HEK293 (cell line): ENCODE measurements around the gene ARHGAP23.

ENCODE experiments used
- BCL11A ChIP-seq: fragments of 450-650 bp; formaldehyde crosslinking; IDR thresholded peaks from 2 replicates; pipeline ENCODE4 v1.5.1; 2016; ENCODE audit warnings: low read depth, missing biosample characterization, missing genetic modification characterization
- BCL11B ChIP-seq: fragments of 450-650 bp; formaldehyde crosslinking; IDR thresholded peaks from 2 replicates; pipeline ENCODE4 v1.5.1; 2016; ENCODE audit warnings: low read depth, missing biosample characterization, missing genetic modification characterization
- GFI1B ChIP-seq: fragments of 450-650 bp; formaldehyde crosslinking; IDR thresholded peaks from 2 replicates; pipeline ENCODE4 v1.5.1; 2016; ENCODE audit warnings: missing biosample characterization, missing genetic modification characterization
- GLIS1 ChIP-seq: fragments of 450-650 bp; formaldehyde crosslinking; IDR thresholded peaks from 2 replicates; pipeline ENCODE4 v1.5.1; 2016; ENCODE audit warnings: missing biosample characterization, missing genetic modification characterization
- KLF16 ChIP-seq: fragments of 450-650 bp; formaldehyde crosslinking; IDR thresholded peaks from 2 replicates; pipeline ENCODE4 v1.5.1; 2017; ENCODE audit warnings: missing biosample characterization, missing genetic modification characterization
- MYNN ChIP-seq: fragments of 450-650 bp; formaldehyde crosslinking; IDR thresholded peaks from 2 replicates; pipeline ENCODE4 v1.5.1; 2016; ENCODE audit warnings: missing biosample characterization, missing genetic modification characterization, borderline replicate concordance
- SP2 ChIP-seq: fragments of 450-650 bp; formaldehyde crosslinking; IDR thresholded peaks from 2 replicates; pipeline ENCODE4 v1.5.1; 2016; ENCODE audit warnings: missing biosample characterization, missing genetic modification characterization
- SP7 ChIP-seq: fragments of 450-650 bp; formaldehyde crosslinking; IDR thresholded peaks from 2 replicates; pipeline ENCODE4 v1.5.1; 2016; ENCODE audit warnings: missing biosample characterization, missing genetic modification characterization
- ZBTB17 ChIP-seq: fragments of 450-650 bp; formaldehyde crosslinking; IDR thresholded peaks from 2 replicates; pipeline ENCODE4 v1.5.1; 2016; ENCODE audit warnings: missing biosample characterization, missing genetic modification characterization
- ZFP69B ChIP-seq: fragments of 450-650 bp; formaldehyde crosslinking; IDR thresholded peaks from 2 replicates; pipeline ENCODE4 v1.5.1; 2016; ENCODE audit warnings: missing biosample characterization, missing genetic modification characterization
- ZNF10 ChIP-seq: fragments of 450-650 bp; formaldehyde crosslinking; IDR thresholded peaks from 2 replicates; pipeline ENCODE4 v1.5.1; 2017; ENCODE audit warnings: missing biosample characterization, missing genetic modification characterization
- ZNF140 ChIP-seq: fragments of 450-650 bp; formaldehyde crosslinking; IDR thresholded peaks from 2 replicates; pipeline ENCODE4 v1.5.1; 2016; ENCODE audit warnings: missing biosample characterization, missing genetic modification characterization
- ZNF202 ChIP-seq: fragments of 450-650 bp; formaldehyde crosslinking; IDR thresholded peaks from 2 replicates; pipeline ENCODE4 v1.5.1; 2016; ENCODE audit warnings: missing biosample characterization, missing genetic modification characterization, borderline replicate concordance
- ZNF274 ChIP-seq, 2 experiments: fragments of 200-500 bp in 1 of 2; fragments of 450-650 bp in 1 of 2; sonication (Bioruptor generic) in 1 of 2; formaldehyde crosslinking in 1 of 2; IDR thresholded peaks; 2 replicates each; pipeline versions ENCODE4 v1.5.1 to v1.6.1; 2014 to 2016; ENCODE audit warnings: borderline replicate concordance in 1 of 2, inconsistent platforms in 1 of 2, low read length in 1 of 2, missing biosample characterization in 1 of 2, missing genetic modification characterization in 1 of 2
- ZNF324 ChIP-seq: fragments of 450-650 bp; formaldehyde crosslinking; IDR thresholded peaks from 2 replicates; pipeline ENCODE4 v1.5.1; 2016; ENCODE audit warnings: missing biosample characterization, missing genetic modification characterization
- ZNF555 ChIP-seq: fragments of 450-650 bp; formaldehyde crosslinking; conservative IDR thresholded peaks from 2 replicates; pipeline ENCODE4 v1.5.1; 2017; ENCODE audit warnings: missing biosample characterization, mild to moderate bottlenecking, missing genetic modification characterization, inconsistent platforms
- ZNF561 ChIP-seq: fragments of 450-650 bp; IDR thresholded peaks from 2 replicates; pipeline ENCODE4 v1.5.1; 2018; ENCODE audit warnings: missing biosample characterization, missing genetic modification characterization, borderline replicate concordance
- ZNF596 ChIP-seq: fragments of 450-650 bp; IDR thresholded peaks from 2 replicates; pipeline ENCODE4 v1.5.0; 2018; ENCODE audit warnings: missing biosample characterization, mild to moderate bottlenecking, missing genetic modification characterization, moderate library complexity
- ZNF624 ChIP-seq: fragments of 450-650 bp; formaldehyde crosslinking; IDR thresholded peaks from 2 replicates; pipeline ENCODE4 v1.5.1; 2017; ENCODE audit warnings: missing biosample characterization, missing genetic modification characterization
- ZNF658 ChIP-seq: fragments of 450-650 bp; formaldehyde crosslinking; IDR thresholded peaks from 2 replicates; pipeline ENCODE4; 2016; ENCODE audit warnings: missing biosample characterization, missing genetic modification characterization
- ZNF747 ChIP-seq: fragments of 450-650 bp; formaldehyde crosslinking; IDR thresholded peaks from 2 replicates; pipeline ENCODE4 v1.5.1; 2016; ENCODE audit warnings: missing biosample characterization, missing genetic modification characterization
- ZNF76 ChIP-seq: fragments of 450-650 bp; formaldehyde crosslinking; IDR thresholded peaks from 2 replicates; pipeline ENCODE4; 2016; ENCODE audit warnings: low read depth, missing biosample characterization, missing genetic modification characterization, borderline replicate concordance
- TF ChIP-seq, protein P1 (sequence below): fragments of 450-650 bp; formaldehyde crosslinking; IDR thresholded peaks from 2 replicates; pipeline ENCODE4 v1.5.1; 2016; ENCODE audit warnings: missing biosample characterization, missing genetic modification characterization
- TF ChIP-seq, protein P2 (sequence below): fragments of 450-650 bp; formaldehyde crosslinking; IDR thresholded peaks from 2 replicates; pipeline ENCODE4 v1.5.0; 2017; ENCODE audit warnings: missing biosample characterization, missing genetic modification characterization, borderline replicate concordance
- TF ChIP-seq, protein P3 (sequence below): fragments of 450-650 bp; formaldehyde crosslinking; IDR thresholded peaks from 2 replicates; pipeline ENCODE4 v1.5.1; 2016; ENCODE audit warnings: missing biosample characterization, missing genetic modification characterization, borderline replicate concordance
- TF ChIP-seq, protein P4 (sequence below): fragments of 450-650 bp; formaldehyde crosslinking; IDR thresholded peaks from 2 replicates; pipeline ENCODE4 v1.5.1; 2017; ENCODE audit warnings: missing biosample characterization, missing genetic modification characterization
- TF ChIP-seq, protein P5 (sequence below): fragments of 450-650 bp; formaldehyde crosslinking; IDR thresholded peaks from 2 replicates; pipeline ENCODE4 v1.5.1; 2016; ENCODE audit warnings: missing biosample characterization, missing genetic modification characterization
- TF ChIP-seq, protein P6 (sequence below): fragments of 450-650 bp; formaldehyde crosslinking; IDR thresholded peaks from 2 replicates; pipeline ENCODE4 v1.5.1; 2016; ENCODE audit warnings: missing biosample characterization, missing genetic modification characterization

The ARHGAP23 gene

DNA sequence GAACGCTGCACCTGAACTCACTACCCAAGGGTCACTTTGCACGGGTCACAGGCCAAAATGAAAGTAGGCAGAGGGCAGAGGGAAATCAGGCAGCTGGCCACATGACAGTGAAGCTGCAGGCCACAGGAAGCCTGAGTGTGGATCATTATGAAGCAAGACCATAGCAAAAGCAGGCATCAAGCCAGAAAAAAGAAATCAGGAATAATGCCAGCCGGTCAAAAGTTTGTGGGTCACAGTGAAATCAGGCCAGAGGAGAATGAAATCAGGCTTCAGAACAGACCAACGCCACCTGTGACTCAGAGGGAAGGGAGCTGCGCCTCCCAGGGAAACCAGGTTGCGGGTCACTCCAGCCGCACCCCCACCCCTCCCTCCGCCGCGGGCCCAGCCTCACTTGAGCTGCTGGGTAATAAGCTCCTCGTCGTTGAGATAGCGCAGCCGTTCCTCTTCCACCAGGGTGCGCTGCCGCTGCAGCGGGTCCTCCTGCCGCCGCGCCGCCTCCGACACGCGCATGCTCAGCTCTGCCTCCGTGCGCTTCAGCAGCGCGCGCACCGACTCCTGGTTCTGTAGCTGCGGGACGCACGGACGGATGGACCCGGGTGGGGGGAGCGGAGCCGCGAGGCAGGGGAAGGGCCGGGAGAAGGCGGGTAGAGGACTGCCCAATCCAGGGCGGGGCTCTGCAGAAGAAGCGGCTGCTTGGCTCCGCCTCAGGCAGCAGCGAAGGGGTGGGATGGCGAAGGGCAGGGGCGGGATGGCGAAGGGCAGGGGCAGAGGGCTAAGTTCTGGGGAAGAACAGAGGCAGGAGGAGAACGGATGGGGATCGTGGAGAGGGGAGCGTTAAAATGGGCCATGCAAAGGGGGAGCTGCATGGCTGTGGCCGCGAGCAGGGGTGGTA is 129.8 kb downstream of the ARHGAP23 start (continued):
- TF ChIP-seq BCL11A (tag by site-specific recombination), result no peak
- TF ChIP-seq, protein P1, sequence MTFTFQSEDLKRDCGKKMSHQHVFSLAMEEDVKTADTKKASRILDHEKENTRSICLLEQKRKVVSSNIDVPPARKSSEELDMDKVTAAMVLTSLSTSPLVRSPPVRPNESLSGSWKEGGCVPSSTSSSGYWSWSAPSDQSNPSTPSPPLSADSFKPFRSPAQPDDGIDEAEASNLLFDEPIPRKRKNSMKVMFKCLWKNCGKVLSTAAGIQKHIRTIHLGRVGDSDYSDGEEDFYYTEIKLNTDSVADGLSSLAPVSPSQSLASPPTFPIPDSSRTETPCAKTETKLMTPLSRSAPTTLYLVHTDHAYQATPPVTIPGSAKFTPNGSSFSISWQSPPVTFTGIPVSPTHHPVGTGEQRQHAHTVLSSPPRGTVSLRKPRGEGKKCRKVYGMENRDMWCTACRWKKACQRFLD (tag by site-specific recombination), result no peak
- TF ChIP-seq MYNN (tag by site-specific recombination), result no peak
- TF ChIP-seq KLF16 (tag by site-specific recombination), result peak; percentile 49; the same call in 1 of the 2 replicates
- peak; percentile 80; the same call in 1 of the 2 replicates for TF ChIP-seq ZNF76
- TF ChIP-seq ZNF274 (IDR thresholded peaks at IDR 0.05; ENCODE audit: low read length), result no peak
- no peak for TF ChIP-seq ZNF274 (tag by site-specific recombination; IDR thresholded peaks at IDR 0.05; ENCODE audit: borderline replicate concordance)
- no peak for TF ChIP-seq ZNF658 (tag by site-specific recombination)
- TF ChIP-seq GFI1B, result no peak
- no peak for TF ChIP-seq ZNF747 (tag by site-specific recombination)
- TF ChIP-seq ZNF555, result no peak
- peak; percentile 65 for TF ChIP-seq ZFP69B
- TF ChIP-seq BCL11B (tag by site-specific recombination), result 0 out of 2 replicates have a peak, but pooled peaks have one; percentile 21
- no peak; the same call in 1 of the 2 replicates for TF ChIP-seq ZNF561
- TF ChIP-seq, protein P2, sequence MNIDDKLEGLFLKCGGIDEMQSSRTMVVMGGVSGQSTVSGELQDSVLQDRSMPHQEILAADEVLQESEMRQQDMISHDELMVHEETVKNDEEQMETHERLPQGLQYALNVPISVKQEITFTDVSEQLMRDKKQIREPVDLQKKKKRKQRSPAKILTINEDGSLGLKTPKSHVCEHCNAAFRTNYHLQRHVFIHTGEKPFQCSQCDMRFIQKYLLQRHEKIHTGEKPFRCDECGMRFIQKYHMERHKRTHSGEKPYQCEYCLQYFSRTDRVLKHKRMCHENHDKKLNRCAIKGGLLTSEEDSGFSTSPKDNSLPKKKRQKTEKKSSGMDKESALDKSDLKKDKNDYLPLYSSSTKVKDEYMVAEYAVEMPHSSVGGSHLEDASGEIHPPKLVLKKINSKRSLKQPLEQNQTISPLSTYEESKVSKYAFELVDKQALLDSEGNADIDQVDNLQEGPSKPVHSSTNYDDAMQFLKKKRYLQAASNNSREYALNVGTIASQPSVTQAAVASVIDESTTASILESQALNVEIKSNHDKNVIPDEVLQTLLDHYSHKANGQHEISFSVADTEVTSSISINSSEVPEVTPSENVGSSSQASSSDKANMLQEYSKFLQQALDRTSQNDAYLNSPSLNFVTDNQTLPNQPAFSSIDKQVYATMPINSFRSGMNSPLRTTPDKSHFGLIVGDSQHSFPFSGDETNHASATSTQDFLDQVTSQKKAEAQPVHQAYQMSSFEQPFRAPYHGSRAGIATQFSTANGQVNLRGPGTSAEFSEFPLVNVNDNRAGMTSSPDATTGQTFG, result no peak
- peak; percentile 98 for TF ChIP-seq SP2 (tag by site-specific recombination)
- no peak for TF ChIP-seq ZNF140 (tag by site-specific recombination)
- TF ChIP-seq ZNF596, result no peak
- TF ChIP-seq ZNF10 (tag by site-specific recombination), result no peak; the same call in 1 of the 2 replicates
- TF ChIP-seq, protein P3, sequence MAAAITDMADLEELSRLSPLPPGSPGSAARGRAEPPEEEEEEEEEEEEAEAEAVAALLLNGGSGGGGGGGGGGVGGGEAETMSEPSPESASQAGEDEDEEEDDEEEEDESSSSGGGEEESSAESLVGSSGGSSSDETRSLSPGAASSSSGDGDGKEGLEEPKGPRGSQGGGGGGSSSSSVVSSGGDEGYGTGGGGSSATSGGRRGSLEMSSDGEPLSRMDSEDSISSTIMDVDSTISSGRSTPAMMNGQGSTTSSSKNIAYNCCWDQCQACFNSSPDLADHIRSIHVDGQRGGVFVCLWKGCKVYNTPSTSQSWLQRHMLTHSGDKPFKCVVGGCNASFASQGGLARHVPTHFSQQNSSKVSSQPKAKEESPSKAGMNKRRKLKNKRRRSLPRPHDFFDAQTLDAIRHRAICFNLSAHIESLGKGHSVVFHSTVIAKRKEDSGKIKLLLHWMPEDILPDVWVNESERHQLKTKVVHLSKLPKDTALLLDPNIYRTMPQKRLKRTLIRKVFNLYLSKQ (tag by site-specific recombination), result no peak
- peak; percentile 72 for TF ChIP-seq SP7 (tag by site-specific recombination)
- peak; percentile 56 for TF ChIP-seq GLIS1 (tag by site-specific recombination)
- TF ChIP-seq, protein P4, sequence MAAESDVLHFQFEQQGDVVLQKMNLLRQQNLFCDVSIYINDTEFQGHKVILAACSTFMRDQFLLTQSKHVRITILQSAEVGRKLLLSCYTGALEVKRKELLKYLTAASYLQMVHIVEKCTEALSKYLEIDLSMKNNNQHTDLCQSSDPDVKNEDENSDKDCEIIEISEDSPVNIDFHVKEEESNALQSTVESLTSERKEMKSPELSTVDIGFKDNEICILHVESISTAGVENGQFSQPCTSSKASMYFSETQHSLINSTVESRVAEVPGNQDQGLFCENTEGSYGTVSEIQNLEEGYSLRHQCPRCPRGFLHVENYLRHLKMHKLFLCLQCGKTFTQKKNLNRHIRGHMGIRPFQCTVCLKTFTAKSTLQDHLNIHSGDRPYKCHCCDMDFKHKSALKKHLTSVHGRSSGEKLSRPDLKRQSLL, result no peak
- TF ChIP-seq, protein P5, sequence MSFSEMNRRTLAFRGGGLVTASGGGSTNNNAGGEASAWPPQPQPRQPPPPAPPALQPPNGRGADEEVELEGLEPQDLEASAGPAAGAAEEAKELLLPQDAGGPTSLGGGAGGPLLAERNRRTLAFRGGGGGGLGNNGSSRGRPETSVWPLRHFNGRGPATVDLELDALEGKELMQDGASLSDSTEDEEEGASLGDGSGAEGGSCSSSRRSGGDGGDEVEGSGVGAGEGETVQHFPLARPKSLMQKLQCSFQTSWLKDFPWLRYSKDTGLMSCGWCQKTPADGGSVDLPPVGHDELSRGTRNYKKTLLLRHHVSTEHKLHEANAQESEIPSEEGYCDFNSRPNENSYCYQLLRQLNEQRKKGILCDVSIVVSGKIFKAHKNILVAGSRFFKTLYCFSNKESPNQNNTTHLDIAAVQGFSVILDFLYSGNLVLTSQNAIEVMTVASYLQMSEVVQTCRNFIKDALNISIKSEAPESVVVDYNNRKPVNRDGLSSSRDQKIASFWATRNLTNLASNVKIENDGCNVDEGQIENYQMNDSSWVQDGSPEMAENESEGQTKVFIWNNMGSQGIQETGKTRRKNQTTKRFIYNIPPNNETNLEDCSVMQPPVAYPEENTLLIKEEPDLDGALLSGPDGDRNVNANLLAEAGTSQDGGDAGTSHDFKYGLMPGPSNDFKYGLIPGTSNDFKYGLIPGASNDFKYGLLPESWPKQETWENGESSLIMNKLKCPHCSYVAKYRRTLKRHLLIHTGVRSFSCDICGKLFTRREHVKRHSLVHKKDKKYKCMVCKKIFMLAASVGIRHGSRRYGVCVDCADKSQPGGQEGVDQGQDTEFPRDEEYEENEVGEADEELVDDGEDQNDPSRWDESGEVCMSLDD, result peak; percentile 11; the same call in 1 of the 2 replicates
- TF ChIP-seq ZBTB17 (tag by site-specific recombination), result 0 out of 2 replicates have a peak, but pooled peaks have one; percentile 11
- TF ChIP-seq ZNF324, result 0 out of 2 replicates have a peak, but pooled peaks have one; percentile 16
- TF ChIP-seq ZNF202 (tag by site-specific recombination), result no peak
- TF ChIP-seq, protein P6, sequence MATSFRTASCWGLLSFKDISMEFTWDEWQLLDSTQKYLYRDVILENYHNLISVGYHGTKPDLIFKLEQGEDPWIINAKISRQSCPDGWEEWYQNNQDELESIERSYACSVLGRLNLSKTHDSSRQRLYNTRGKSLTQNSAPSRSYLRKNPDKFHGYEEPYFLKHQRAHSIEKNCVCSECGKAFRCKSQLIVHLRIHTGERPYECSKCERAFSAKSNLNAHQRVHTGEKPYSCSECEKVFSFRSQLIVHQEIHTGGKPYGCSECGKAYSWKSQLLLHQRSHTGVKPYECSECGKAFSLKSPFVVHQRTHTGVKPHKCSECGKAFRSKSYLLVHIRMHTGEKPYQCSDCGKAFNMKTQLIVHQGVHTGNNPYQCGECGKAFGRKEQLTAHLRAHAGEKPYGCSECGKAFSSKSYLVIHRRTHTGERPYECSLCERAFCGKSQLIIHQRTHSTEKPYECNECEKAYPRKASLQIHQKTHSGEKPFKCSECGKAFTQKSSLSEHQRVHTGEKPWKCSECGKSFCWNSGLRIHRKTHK, result no peak
- no peak for TF ChIP-seq ZNF624 (tag by site-specific recombination)
